ENCODE data around the gene A2M.

The A2M gene

DNA sequence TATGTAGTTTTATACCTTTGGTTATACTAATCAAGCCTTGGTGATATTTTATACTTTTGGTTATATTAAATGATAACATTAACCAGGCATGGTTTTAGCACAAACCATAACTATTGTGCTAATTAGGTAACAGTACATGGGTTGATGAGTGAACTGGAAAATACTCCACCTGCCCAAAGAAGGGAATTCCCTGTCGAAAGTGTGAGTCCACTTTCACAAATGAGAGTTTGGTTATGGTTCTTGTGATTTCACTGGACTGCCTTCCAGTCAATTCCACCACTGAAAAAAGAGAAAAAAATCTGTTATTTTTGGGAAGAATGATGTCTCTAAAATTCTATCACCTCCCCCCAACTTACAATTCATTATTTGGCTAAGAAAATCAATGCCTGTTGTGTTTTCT lies 9.7 kb downstream of the A2M start:
- Histone ChIP-seq H3K79me2 (ENCODE audit: low read length) (no peaks in the 10 kb centered on the region), H3K4me2 (ENCODE audit: low read length) (no peak overlapping the region), H3K36me3 (replicated peaks; ENCODE audit: low read depth, low read length) (no peaks in the 10 kb centered on the region), H3K4me1 (ENCODE audit: low read length) (peaks cover 31% of the 10 kb centered on the region), H3K27me3 (ENCODE audit: low read depth, low read length) (no peaks in the 10 kb centered on the region), H3K9me3 (ENCODE audit: insufficient read depth, low read length) (no peaks in the 10 kb centered on the region), H2AFZ (ENCODE audit: low read depth, low read length) (no peak overlapping the region), H3K9ac (ENCODE audit: low read length) (no peak overlapping the region), H3K4me3 (ENCODE audit: low read length) (no peak overlapping the region), H3K27ac (ENCODE audit: low read length) (no peak overlapping the region), H4K20me1 (ENCODE audit: insufficient read depth, low read length) (no peaks in the 10 kb centered on the region)
- TF ChIP-seq, protein P1, sequence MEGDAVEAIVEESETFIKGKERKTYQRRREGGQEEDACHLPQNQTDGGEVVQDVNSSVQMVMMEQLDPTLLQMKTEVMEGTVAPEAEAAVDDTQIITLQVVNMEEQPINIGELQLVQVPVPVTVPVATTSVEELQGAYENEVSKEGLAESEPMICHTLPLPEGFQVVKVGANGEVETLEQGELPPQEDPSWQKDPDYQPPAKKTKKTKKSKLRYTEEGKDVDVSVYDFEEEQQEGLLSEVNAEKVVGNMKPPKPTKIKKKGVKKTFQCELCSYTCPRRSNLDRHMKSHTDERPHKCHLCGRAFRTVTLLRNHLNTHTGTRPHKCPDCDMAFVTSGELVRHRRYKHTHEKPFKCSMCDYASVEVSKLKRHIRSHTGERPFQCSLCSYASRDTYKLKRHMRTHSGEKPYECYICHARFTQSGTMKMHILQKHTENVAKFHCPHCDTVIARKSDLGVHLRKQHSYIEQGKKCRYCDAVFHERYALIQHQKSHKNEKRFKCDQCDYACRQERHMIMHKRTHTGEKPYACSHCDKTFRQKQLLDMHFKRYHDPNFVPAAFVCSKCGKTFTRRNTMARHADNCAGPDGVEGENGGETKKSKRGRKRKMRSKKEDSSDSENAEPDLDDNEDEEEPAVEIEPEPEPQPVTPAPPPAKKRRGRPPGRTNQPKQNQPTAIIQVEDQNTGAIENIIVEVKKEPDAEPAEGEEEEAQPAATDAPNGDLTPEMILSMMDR (IDR thresholded peaks at IDR 0.05; ENCODE audit: low read depth, low read length), result no peak
- TF ChIP-seq EZH2phosphoT487 (IDR thresholded peaks at IDR 0.05; ENCODE audit: low read depth), result no peak

DNA sequence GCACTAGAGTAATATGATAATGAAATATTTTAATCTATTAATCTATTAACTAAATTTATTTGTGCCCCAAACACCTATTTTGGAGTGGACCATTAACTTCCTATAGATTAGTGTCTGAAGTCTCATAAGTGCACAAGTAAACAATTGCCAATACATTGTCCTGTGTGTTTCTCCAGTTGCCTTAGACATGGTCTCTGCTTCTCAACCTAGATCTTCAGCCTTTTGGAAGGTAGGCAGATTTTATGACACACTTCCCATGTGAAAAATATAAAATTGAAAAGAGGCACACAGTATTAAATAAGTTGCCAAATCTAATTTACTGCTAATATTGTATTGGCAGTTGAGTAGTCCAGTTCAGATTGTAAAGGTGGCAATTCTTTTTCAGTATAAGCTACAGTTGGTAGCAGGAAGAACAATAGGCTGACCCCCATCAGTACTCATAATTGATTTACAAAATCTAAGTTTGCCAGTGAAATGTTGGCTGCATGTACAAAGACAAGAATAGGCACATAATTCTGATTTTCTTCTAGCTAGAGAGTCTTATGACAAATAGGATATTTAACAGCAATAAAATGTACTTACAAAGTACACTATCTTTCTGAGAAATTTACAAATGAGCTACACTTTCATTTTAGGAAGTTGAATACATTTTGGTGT lies 10.8 kb downstream of the A2M start:
- Histone ChIP-seq H3K36me3 (replicated peaks; ENCODE audit: low read depth, low read length) (no peaks in the 10 kb centered on the region), H2AFZ (ENCODE audit: low read depth, low read length) (no peak overlapping the region), H3K4me2 (ENCODE audit: low read length) (no peak overlapping the region), H3K4me1 (ENCODE audit: low read length) (peaks cover 31% of the 10 kb centered on the region), H3K79me2 (ENCODE audit: low read length) (no peaks in the 10 kb centered on the region), H4K20me1 (ENCODE audit: insufficient read depth, low read length) (no peaks in the 10 kb centered on the region), H3K9ac (ENCODE audit: low read length) (no peak overlapping the region), H3K27me3 (ENCODE audit: low read depth, low read length) (no peaks in the 10 kb centered on the region), H3K4me3 (ENCODE audit: low read length) (no peak overlapping the region), H3K9me3 (ENCODE audit: insufficient read depth, low read length) (no peaks in the 10 kb centered on the region), H3K27ac (ENCODE audit: low read length) (no peak overlapping the region)
- TF ChIP-seq, protein P1 (IDR thresholded peaks at IDR 0.05; ENCODE audit: low read depth, low read length), result no peak
- TF ChIP-seq EZH2phosphoT487 (IDR thresholded peaks at IDR 0.05; ENCODE audit: low read depth), result no peak

DNA sequence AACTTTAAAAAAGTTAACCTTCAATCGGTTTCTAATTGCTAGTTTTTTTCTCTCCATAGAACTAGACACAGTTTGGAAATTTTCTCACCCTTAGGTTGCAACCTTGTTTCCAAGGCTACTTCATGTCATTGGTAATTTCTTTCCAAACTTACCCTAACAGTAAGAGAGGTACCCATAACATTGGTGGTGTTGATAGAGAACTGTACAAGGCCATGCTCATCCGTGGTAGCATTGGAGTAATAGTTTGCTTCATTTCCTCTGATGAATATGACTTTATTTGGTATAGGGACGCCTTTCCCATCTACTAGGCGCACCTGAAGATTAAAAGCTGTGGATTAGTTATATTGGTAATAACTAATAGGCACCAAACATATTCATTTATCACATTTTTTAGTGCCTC lies 11.6 kb downstream of the A2M start:
- H3K4me1 ChIP-seq (ENCODE audit: low read length), result peaks cover 27% of the 10 kb centered on the region
- H2AFZ ChIP-seq (ENCODE audit: low read depth, low read length), result no peak overlapping the region
- TF ChIP-seq, protein P1 (IDR thresholded peaks at IDR 0.05; ENCODE audit: low read depth, low read length), result no peak
- no peak for TF ChIP-seq EZH2phosphoT487 (IDR thresholded peaks at IDR 0.05; ENCODE audit: low read depth)
- H3K79me2 ChIP-seq (ENCODE audit: low read length), result no peaks in the 10 kb centered on the region
- no peaks in the 10 kb centered on the region for H3K27me3 ChIP-seq (ENCODE audit: low read depth, low read length)
- no peaks in the 10 kb centered on the region for H3K9me3 ChIP-seq (ENCODE audit: insufficient read depth, low read length)
- no peaks in the 10 kb centered on the region for H4K20me1 ChIP-seq (ENCODE audit: insufficient read depth, low read length)
- H3K4me3 ChIP-seq (ENCODE audit: low read length), result no peak overlapping the region
- no peaks in the 10 kb centered on the region for H3K36me3 ChIP-seq (replicated peaks; ENCODE audit: low read depth, low read length)
- H3K9ac ChIP-seq (ENCODE audit: low read length), result no peak overlapping the region
- no peak overlapping the region for H3K4me2 ChIP-seq (ENCODE audit: low read length)
- H3K27ac ChIP-seq (ENCODE audit: low read length), result no peak overlapping the region

DNA sequence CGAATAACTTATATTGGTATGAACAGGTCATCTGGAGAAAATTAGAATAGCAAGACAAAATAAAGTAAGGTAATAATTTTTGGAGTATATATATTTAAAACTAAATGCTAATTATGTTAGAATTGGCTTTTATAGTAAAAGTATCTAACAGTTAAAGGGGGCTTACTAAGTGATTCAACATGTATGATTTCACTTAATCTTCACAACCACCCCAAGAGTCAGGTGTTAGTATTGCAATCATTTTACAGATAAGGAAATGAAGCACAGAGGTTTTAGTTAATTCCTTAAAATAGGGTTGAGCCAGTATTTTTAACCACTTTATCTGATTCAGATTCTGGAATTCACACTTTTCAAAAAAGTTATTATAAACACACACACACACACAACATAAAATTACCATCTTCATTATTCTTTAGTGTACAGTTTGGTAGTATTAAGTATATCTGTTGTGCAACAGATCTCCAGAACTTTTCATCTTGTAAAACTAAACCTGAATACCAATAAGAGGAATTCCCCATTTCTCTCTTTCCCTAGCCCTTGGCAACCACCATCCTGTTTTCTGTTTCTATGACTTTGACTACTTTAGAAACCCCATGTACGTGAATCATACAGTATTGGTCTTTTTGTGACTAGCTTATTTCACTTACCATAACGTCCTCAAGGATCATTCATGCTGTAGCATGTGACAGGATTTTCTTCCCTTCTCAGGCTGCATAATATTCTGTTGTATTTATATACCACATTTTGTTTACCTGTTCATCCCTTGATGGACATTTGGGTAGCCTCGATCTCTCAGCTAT lies 12.5 kb downstream of the A2M start:
- H3K27ac ChIP-seq (ENCODE audit: low read length), result no peak overlapping the region
- no peaks in the 10 kb centered on the region for H3K79me2 ChIP-seq (ENCODE audit: low read length)
- H3K4me3 ChIP-seq (ENCODE audit: low read length), result no peak overlapping the region; the same call in 1 of the 2 replicates
- H3K9me3 ChIP-seq (ENCODE audit: insufficient read depth, low read length), result no peaks in the 10 kb centered on the region
- peaks cover 26% of the 10 kb centered on the region for H3K4me1 ChIP-seq (ENCODE audit: low read length)
- H3K36me3 ChIP-seq (replicated peaks; ENCODE audit: low read depth, low read length), result no peaks in the 10 kb centered on the region
- H3K9ac ChIP-seq (ENCODE audit: low read length), result no peak overlapping the region
- no peaks in the 10 kb centered on the region for H3K27me3 ChIP-seq (ENCODE audit: low read depth, low read length)
- TF ChIP-seq EZH2phosphoT487 (IDR thresholded peaks at IDR 0.05; ENCODE audit: low read depth), result no peak
- TF ChIP-seq, protein P1 (IDR thresholded peaks at IDR 0.05; ENCODE audit: low read depth, low read length), result peak; percentile 11; the same call in 1 of the 2 replicates
- H2AFZ ChIP-seq (ENCODE audit: low read depth, low read length), result no peak overlapping the region
- H4K20me1 ChIP-seq (ENCODE audit: insufficient read depth, low read length), result no peaks in the 10 kb centered on the region
- H3K4me2 ChIP-seq (ENCODE audit: low read length), result peak overlapping the region; percentile 28
